ENCODE data around the gene ART5.

DNA sequence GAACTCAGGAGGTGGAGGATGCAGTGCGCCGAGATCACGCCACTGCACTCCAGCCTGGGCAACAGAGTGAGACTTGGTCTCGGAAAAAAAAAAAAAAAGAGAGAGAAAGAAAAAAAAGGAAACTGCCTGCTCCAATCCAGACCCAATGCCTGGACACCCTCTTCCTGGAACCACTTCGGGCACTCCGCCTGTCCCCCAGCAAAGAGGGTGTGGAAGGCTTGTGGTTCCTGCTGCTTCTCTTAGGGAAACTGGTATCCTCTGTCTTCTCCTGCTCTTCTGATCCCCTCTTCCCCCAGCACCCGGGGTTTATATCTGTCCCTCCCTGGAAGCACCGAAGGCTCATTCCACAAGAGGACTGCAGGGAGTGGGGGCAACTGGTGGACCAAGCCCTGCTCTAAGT, 16.5 kb upstream of the ART5 start:
- TF ChIP-seq, protein P1, sequence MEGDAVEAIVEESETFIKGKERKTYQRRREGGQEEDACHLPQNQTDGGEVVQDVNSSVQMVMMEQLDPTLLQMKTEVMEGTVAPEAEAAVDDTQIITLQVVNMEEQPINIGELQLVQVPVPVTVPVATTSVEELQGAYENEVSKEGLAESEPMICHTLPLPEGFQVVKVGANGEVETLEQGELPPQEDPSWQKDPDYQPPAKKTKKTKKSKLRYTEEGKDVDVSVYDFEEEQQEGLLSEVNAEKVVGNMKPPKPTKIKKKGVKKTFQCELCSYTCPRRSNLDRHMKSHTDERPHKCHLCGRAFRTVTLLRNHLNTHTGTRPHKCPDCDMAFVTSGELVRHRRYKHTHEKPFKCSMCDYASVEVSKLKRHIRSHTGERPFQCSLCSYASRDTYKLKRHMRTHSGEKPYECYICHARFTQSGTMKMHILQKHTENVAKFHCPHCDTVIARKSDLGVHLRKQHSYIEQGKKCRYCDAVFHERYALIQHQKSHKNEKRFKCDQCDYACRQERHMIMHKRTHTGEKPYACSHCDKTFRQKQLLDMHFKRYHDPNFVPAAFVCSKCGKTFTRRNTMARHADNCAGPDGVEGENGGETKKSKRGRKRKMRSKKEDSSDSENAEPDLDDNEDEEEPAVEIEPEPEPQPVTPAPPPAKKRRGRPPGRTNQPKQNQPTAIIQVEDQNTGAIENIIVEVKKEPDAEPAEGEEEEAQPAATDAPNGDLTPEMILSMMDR (conservative IDR thresholded peaks at IDR 0.05) = no peak
- TF ChIP-seq ZFX (IDR thresholded peaks at IDR 0.05) = no peak
